ENCODE results near the gene SFI1.
"Not testable (repeated sequence)": the region's sequence is repeated elsewhere in the genome, so short reads cannot be mapped to it uniquely, and the experiment has no call there.

Gene SFI1

DNA sequence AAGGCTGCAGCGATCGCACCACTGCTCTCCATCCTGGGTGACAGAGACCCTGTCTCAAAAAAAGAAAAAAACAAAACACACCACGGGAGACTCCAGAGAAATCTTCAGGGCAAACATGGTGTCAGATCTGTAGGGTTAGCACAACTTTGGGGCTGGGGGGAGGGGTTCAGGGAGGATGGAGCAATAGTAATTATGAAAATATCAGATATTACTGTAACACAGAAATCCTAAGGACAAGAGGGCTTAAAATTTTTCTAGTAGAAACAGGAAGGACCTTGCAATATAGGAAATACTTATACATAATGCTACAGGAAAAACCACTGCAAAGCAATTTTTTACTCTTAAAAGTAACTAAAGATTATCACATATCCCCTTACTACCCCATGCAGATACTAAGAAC lies 20.5 kb upstream of the SFI1 start:
- Histone ChIP-seq H3K27ac (ENCODE audit: insufficient read depth, low read length, poor library complexity, severe bottlenecking) (no peak overlapping the region), H3K9me3 (ENCODE audit: control insufficient read depth, low read length) (no peaks in the 10 kb centered on the region), H3K4me1 (ENCODE audit: control insufficient read depth, insufficient read depth, low read length, poor library complexity, severe bottlenecking) (no peaks in the 10 kb centered on the region), H3K4me3 (ENCODE audit: insufficient read depth, low read depth, low read length, poor library complexity, severe bottlenecking) (no peak overlapping the region), H3K27me3 (replicated peaks; ENCODE audit: control insufficient read depth, insufficient read depth, low read length, poor library complexity, severe bottlenecking) (no peaks in the 10 kb centered on the region), H3K36me3 (ENCODE audit: control insufficient read depth, insufficient read depth, low read length) (peaks cover 5% of the 10 kb centered on the region)
- DNase-seq, result no peak

DNA sequence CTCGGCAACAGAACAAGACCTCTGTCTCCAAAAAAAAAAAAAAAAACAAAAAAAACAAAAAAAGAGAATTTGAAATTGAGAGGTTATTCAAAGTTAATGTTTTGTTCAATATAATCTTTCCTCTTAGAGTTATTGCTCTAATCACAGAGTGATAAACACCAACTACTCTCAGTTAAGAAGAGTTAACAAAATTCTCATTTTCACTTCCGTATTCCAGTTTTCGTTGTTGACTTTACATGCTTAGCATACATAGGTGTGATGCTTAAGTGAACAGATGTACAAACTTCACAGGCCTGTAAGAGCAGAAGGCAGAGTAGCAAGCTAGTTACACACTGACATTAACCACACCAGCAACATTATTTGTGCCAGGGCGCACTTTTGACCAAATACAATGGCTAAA lies 19.0 kb upstream of the SFI1 start:
- no peaks in the 10 kb centered on the region for H3K4me1 ChIP-seq (ENCODE audit: control insufficient read depth, insufficient read depth, low read length, poor library complexity, severe bottlenecking)
- no peaks in the 10 kb centered on the region for H3K9me3 ChIP-seq (ENCODE audit: control insufficient read depth, low read length)
- DNase-seq, result no peak
- H3K27ac ChIP-seq (ENCODE audit: insufficient read depth, low read length, poor library complexity, severe bottlenecking), result no peak overlapping the region
- H3K36me3 ChIP-seq (ENCODE audit: control insufficient read depth, insufficient read depth, low read length), result peaks cover 20% of the 10 kb centered on the region
- no peaks in the 10 kb centered on the region for H3K27me3 ChIP-seq (replicated peaks; ENCODE audit: control insufficient read depth, insufficient read depth, low read length, poor library complexity, severe bottlenecking)
- H3K4me3 ChIP-seq (ENCODE audit: insufficient read depth, low read depth, low read length, poor library complexity, severe bottlenecking), result no peak overlapping the region

DNA sequence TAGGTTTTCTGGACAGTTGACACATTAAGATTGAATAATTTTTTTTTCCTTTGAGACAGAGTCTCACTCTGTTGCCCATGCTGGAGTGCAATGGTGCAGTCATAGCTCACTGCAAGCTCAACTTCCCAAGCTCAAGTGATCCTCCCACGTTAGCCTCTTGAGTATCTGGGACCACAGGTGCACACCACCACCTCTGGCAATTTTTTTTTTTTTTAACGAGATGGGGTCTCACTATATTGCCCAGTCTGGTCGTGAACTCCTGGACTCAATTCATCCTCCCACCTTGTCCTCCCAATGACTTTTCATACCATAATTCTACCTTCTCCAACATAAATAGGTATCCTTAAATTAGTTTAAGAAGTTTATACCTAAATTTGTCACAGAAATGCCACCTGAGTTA lies 15.2 kb upstream of the SFI1 start:
- Histone ChIP-seq H3K27ac (ENCODE audit: insufficient read depth, low read length, poor library complexity, severe bottlenecking) (no peak overlapping the region), H3K36me3 (ENCODE audit: control insufficient read depth, insufficient read depth, low read length) (peaks cover 23% of the 10 kb centered on the region), H3K27me3 (replicated peaks; ENCODE audit: control insufficient read depth, insufficient read depth, low read length, poor library complexity, severe bottlenecking) (no peaks in the 10 kb centered on the region), H3K4me1 (ENCODE audit: control insufficient read depth, insufficient read depth, low read length, poor library complexity, severe bottlenecking) (no peaks in the 10 kb centered on the region), H3K9me3 (ENCODE audit: control insufficient read depth, low read length) (no peaks in the 10 kb centered on the region), H3K4me3 (ENCODE audit: insufficient read depth, low read depth, low read length, poor library complexity, severe bottlenecking) (no peak overlapping the region)
- no peak for DNase-seq

DNA sequence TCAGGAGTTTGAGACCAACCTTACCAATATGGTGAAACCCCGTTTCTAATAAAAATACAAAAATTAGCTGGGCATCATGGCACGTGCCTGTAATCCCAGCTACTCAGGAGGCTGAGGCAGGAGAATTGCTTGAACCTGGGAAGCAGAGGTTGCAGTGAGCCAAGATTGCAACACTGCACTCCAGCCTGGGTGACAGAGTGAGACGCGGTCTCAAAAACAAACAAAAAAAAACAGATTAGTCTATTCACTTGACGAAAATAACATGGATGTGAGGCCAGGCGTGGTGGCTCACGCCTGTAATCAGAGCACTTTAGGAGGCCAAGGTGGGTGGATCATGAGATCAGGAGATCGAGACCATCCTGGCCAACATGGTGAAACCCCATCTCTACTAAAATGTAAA lies 13.9 kb upstream of the SFI1 start:
- H3K9me3 ChIP-seq (ENCODE audit: control insufficient read depth, low read length); H3K27ac ChIP-seq (ENCODE audit: insufficient read depth, low read length, poor library complexity, severe bottlenecking); H3K4me1 ChIP-seq (ENCODE audit: control insufficient read depth, insufficient read depth, low read length, poor library complexity, severe bottlenecking); H3K27me3 ChIP-seq (replicated peaks; ENCODE audit: control insufficient read depth, insufficient read depth, low read length, poor library complexity, severe bottlenecking); DNase-seq; H3K4me3 ChIP-seq (ENCODE audit: insufficient read depth, low read depth, low read length, poor library complexity, severe bottlenecking): not testable (repeated sequence)
- H3K36me3 ChIP-seq (ENCODE audit: control insufficient read depth, insufficient read depth, low read length), result peaks cover 23% of the 10 kb centered on the region

DNA sequence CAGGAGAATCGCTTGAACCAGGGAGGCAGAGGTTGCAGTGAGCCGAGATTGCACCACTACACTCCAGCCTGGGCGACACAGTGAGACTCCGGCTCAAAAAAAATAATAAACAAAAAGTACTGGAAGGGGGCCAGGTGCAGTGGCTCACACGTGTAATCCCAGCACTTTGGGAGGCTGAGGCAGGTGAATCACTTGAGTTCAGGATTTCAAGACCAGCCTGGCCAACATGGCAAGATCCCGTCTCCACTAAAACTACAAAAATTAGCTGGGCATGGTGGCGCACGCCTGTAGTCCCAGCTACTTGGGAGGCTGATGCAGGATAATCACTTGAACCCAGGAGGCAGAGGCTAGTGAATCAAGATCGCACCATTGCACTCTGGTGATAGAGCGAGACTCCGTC lies 10.0 kb upstream of the SFI1 start:
- H3K9me3 ChIP-seq (ENCODE audit: control insufficient read depth, low read length); H3K27ac ChIP-seq (ENCODE audit: insufficient read depth, low read length, poor library complexity, severe bottlenecking); H3K27me3 ChIP-seq (replicated peaks; ENCODE audit: control insufficient read depth, insufficient read depth, low read length, poor library complexity, severe bottlenecking); H3K4me3 ChIP-seq (ENCODE audit: insufficient read depth, low read depth, low read length, poor library complexity, severe bottlenecking); DNase-seq: not testable (repeated sequence)
- peaks cover 13% of the 10 kb centered on the region for H3K36me3 ChIP-seq (ENCODE audit: control insufficient read depth, insufficient read depth, low read length)
- peaks cover 20% of the 10 kb centered on the region for H3K4me1 ChIP-seq (ENCODE audit: control insufficient read depth, insufficient read depth, low read length, poor library complexity, severe bottlenecking)

DNA sequence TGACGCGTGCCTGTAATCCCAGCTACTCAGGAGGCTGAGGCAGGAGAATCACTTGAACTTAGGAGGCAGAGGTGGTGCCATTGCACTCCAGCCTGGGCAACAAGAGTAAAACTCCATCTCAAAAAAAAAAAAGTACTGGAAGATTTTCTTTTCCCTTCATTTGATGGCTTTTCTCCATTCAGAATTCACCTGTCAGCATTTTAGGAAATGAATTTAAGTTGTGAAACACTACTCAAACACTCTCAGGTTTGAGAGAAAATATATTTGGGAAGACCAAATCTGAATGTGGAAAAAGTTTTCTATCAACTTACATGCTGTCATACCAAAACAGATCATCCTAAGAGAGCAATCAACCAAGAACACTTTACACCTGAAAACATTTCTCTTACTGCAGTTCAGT lies 9.4 kb upstream of the SFI1 start:
- Histone ChIP-seq H3K27me3 (replicated peaks; ENCODE audit: control insufficient read depth, insufficient read depth, low read length, poor library complexity, severe bottlenecking) (no peaks in the 10 kb centered on the region), H3K27ac (ENCODE audit: insufficient read depth, low read length, poor library complexity, severe bottlenecking) (no peak overlapping the region), H3K4me3 (ENCODE audit: insufficient read depth, low read depth, low read length, poor library complexity, severe bottlenecking) (no peak overlapping the region), H3K4me1 (ENCODE audit: control insufficient read depth, insufficient read depth, low read length, poor library complexity, severe bottlenecking) (peaks cover 22% of the 10 kb centered on the region), H3K36me3 (ENCODE audit: control insufficient read depth, insufficient read depth, low read length) (peaks cover 7% of the 10 kb centered on the region), H3K9me3 (ENCODE audit: control insufficient read depth, low read length) (no peaks in the 10 kb centered on the region)
- no peak for DNase-seq

DNA sequence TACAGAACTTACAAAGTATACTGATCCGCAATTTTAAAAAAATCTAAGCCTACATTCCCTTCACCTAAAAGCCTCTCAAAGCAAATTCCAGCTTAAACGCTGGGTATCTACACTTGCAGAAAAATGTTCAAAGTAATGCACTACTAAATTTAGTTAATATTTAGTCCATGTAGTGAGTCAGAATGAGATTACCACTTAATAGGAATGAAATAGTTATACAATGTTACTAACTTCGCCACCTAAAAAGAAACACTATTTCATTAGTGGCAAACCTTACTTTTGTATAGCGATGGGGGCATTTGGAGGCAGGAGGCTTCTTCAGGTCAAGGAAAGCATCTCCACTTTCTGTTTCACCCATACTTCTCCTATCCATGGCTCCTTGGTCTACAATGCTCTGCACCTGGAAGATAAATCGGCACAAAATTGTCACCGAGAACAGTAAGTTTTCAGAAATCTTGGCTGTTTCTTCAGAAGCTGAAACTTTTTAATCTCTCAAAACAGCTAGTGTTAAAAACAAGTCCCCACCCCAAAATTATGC lies 7.9 kb upstream of the SFI1 start:
- peaks cover 3% of the 10 kb centered on the region for H3K36me3 ChIP-seq (ENCODE audit: control insufficient read depth, insufficient read depth, low read length)
- H3K27me3 ChIP-seq (replicated peaks; ENCODE audit: control insufficient read depth, insufficient read depth, low read length, poor library complexity, severe bottlenecking), result no peaks in the 10 kb centered on the region
- peaks cover 22% of the 10 kb centered on the region for H3K4me1 ChIP-seq (ENCODE audit: control insufficient read depth, insufficient read depth, low read length, poor library complexity, severe bottlenecking)
- H3K27ac ChIP-seq (ENCODE audit: insufficient read depth, low read length, poor library complexity, severe bottlenecking), result peak overlapping the region; percentile 90
- no peak for DNase-seq
- H3K4me3 ChIP-seq (ENCODE audit: insufficient read depth, low read depth, low read length, poor library complexity, severe bottlenecking), result peak overlapping the region; percentile 85
- no peaks in the 10 kb centered on the region for H3K9me3 ChIP-seq (ENCODE audit: control insufficient read depth, low read length)

DNA sequence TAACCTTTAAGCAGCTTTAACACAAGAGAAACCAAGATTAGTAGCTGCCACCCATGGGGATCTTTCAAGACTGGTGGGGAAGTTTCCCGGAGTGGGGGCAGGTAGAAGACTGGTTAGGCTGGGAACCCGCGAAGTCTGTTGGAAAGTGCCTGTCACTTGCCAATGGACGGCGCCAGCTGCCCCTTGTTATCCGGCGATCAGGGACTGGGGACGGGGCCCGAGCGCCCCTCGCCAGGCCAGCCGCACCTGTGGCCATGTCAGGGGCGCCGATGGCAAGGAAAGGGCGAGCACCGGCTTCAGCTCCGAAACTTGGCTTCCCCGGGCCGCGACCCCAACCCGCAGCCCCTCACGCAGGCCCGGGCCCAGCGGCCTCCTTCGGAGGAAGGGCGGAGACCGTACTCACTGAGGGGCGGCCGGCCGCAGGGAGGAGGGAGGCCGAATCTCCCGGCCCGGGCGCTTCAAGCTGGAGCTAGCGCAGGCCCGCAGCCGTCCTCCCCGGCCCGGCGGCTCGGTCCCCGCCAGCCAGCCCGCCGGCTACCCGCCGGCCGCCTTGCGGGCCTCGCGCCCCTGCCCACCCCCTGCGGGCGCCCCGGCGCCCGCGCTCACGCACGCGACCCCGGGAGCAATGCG lies 7.2 kb upstream of the SFI1 start:
- H3K4me1 ChIP-seq (ENCODE audit: control insufficient read depth, insufficient read depth, low read length, poor library complexity, severe bottlenecking), result peaks cover 22% of the 10 kb centered on the region
- H3K27me3 ChIP-seq (replicated peaks; ENCODE audit: control insufficient read depth, insufficient read depth, low read length, poor library complexity, severe bottlenecking), result no peaks in the 10 kb centered on the region
- H3K27ac ChIP-seq (ENCODE audit: insufficient read depth, low read length, poor library complexity, severe bottlenecking), result peak overlapping the region; percentile 90
- H3K36me3 ChIP-seq (ENCODE audit: control insufficient read depth, insufficient read depth, low read length), result peaks cover 2% of the 10 kb centered on the region
- peak in 1 of 3 donors; percentile 6 for DNase-seq
- H3K4me3 ChIP-seq (ENCODE audit: insufficient read depth, low read depth, low read length, poor library complexity, severe bottlenecking), result peak overlapping the region; percentile 85
- H3K9me3 ChIP-seq (ENCODE audit: control insufficient read depth, low read length), result no peaks in the 10 kb centered on the region

DNA sequence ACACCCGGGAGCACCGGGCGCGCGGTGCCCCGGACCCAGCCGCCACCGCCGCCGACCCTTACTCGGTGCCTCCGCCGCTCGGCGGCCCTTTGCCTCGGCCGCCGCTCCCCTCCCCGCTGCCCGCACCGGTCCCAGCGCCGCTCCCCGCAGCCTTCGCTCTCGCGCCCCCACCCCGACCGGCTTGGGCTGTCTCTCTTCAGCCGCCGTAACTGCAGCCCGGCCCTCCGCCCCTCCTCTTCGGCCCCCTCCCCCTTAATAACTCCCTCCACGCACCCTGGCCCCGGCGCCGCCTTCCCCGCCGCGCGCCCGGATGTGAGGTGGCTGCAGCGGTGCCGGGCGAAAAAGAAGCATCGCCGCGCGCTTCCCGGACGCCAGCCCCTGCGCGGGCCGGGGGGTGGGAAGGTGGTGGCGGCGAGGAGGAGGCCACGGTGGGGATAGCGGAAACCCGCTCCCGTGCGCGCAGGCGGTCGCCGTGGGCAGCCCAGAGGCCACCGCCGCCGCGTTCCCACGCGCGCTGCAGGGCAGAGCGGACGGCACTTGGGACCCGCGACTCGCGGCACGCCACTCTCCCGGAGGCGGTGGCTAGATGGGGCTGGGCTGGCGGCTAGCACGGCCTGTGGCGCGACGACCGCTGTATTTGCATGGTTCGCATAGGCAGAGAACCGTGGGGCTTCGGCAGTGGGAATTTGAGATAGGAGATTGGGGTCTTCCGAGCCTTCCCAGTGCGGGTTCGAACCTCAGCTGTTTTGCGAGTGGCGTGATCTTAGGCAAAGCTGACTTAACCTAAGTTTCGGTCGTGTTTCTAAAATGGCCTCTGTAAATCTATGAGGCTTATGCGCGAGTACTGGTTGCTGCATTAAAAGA lies 6.5 kb upstream of the SFI1 start, which contains the start of gene EIF4ENIF1:
Gene EIF4ENIF1, minus strand, starts transcription at position 211 of the 864 bp plus-strand sequence. CDS start 1,124 bp downstream, outside the sequence.
- H3K9me3 ChIP-seq (ENCODE audit: control insufficient read depth, low read length), result no peaks in the 10 kb centered on the region
- H3K4me3 ChIP-seq (ENCODE audit: insufficient read depth, low read depth, low read length, poor library complexity, severe bottlenecking), result peak within 1 kb of the TSS; percentile 85
- peak; percentile 76 to 77 (median 77) for DNase-seq
- H3K36me3 ChIP-seq (ENCODE audit: control insufficient read depth, insufficient read depth, low read length), result no peaks in the 10 kb centered on the region
- H3K27ac ChIP-seq (ENCODE audit: insufficient read depth, low read length, poor library complexity, severe bottlenecking), result peak within 1 kb of the TSS; percentile 90
- no peaks in the 10 kb centered on the region for H3K27me3 ChIP-seq (replicated peaks; ENCODE audit: control insufficient read depth, insufficient read depth, low read length, poor library complexity, severe bottlenecking)
- peaks cover 22% of the 10 kb centered on the region for H3K4me1 ChIP-seq (ENCODE audit: control insufficient read depth, insufficient read depth, low read length, poor library complexity, severe bottlenecking)

DNA sequence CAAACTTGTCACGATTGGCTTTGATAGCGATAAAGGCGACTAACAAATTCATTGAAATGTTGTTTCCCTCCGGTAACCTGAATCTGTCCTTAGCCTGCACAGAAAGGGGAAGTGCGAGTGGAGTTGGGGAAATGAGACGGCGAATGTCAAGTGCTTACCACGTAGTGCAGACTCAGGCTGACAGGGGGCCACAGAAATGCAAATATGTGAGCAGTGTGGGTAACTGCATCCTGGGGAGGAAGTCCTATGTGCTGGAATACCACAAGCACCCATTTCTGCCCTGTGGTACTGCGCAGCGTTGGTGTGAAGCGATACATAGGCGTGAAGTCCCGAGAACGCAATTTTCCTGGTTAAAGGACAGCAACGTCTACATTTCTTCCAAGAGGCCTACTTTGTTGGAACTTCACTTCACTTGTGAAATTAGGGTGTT lies 5.8 kb upstream of the SFI1 start:
- Histone ChIP-seq H3K4me1 (ENCODE audit: control insufficient read depth, insufficient read depth, low read length, poor library complexity, severe bottlenecking) (peaks cover 27% of the 10 kb centered on the region), H3K36me3 (ENCODE audit: control insufficient read depth, insufficient read depth, low read length) (no peaks in the 10 kb centered on the region), H3K9me3 (ENCODE audit: control insufficient read depth, low read length) (no peaks in the 10 kb centered on the region), H3K27ac (ENCODE audit: insufficient read depth, low read length, poor library complexity, severe bottlenecking) (peak overlapping the region; percentile 90), H3K27me3 (replicated peaks; ENCODE audit: control insufficient read depth, insufficient read depth, low read length, poor library complexity, severe bottlenecking) (no peaks in the 10 kb centered on the region), H3K4me3 (ENCODE audit: insufficient read depth, low read depth, low read length, poor library complexity, severe bottlenecking) (peak overlapping the region; percentile 85)
- peak; percentile 34 to 50 (median 40) for DNase-seq

Data from effector memory CD4-positive, alpha-beta T cell (primary cell).